ENCODE measurements around the gene MPV17L2.
"Not testable (repeated sequence)": the region's sequence is repeated elsewhere in the genome, so short reads cannot be mapped to it uniquely, and the experiment has no call there.

The MPV17L2 gene

GRCh38 chr19:18205200-18205892 lies 12.3 kb downstream of the MPV17L2 start:
- peaks cover 25% of the 10 kb centered on the region for H3K36me3 ChIP-seq (ENCODE audit: control insufficient read depth, low read length)
- H3K9me3 ChIP-seq (ENCODE audit: control insufficient read depth, insufficient read depth, low read length), result no peaks in the 10 kb centered on the region
- H3K4me1 ChIP-seq (ENCODE audit: control insufficient read depth, low read length), result peaks cover 33% of the 10 kb centered on the region
- H3K79me2 ChIP-seq (ENCODE audit: control insufficient read depth, low read length), result peaks cover 35% of the 10 kb centered on the region
- H3F3A ChIP-seq (ENCODE audit: control insufficient read depth, insufficient read depth), result peaks cover 15% of the 10 kb centered on the region
- no peaks in the 10 kb centered on the region for H4K20me1 ChIP-seq (ENCODE audit: control insufficient read depth, insufficient read depth, low read depth, low read length)
- peak overlapping the region; percentile 87 for H3K4me3 ChIP-seq (ENCODE audit: low read length)
- H3K27ac ChIP-seq (ENCODE audit: low read depth, low read length), result peak overlapping the region; percentile 92
- H3K27me3 ChIP-seq (ENCODE audit: control insufficient read depth, low read length), result peaks cover 6% of the 10 kb centered on the region
- no peaks in the 10 kb centered on the region for H3K9me2 ChIP-seq (replicated peaks; ENCODE audit: control insufficient read depth, low read length)
- TF ChIP-seq CTCF (IDR thresholded peaks at IDR 0.05; ENCODE audit: low read depth, low read length, poor library complexity, severe bottlenecking), result no peak
- TF ChIP-seq EZH2phosphoT487 (IDR thresholded peaks at IDR 0.05; ENCODE audit: borderline replicate concordance, low read length), result no peak
- H3K4me2 ChIP-seq (ENCODE audit: low read length), result peak overlapping the region; percentile 95

- Histone ChIP-seq H3K27me3 (ENCODE audit: control insufficient read depth, low read length) (peaks cover 12% of the 10 kb centered on the region), H4K20me1 (ENCODE audit: control insufficient read depth, insufficient read depth, low read depth, low read length) (no peaks in the 10 kb centered on the region), H3K4me3 (ENCODE audit: low read length) (peak overlapping the region; percentile 87), H3K9me3 (ENCODE audit: control insufficient read depth, insufficient read depth, low read length) (no peaks in the 10 kb centered on the region), H3K4me2 (ENCODE audit: low read length) (peak overlapping the region; percentile 95), H3K36me3 (ENCODE audit: control insufficient read depth, low read length) (peaks cover 21% of the 10 kb centered on the region), H3K27ac (ENCODE audit: low read depth, low read length) (peak overlapping the region; percentile 92; the same call in 1 of the 2 replicates), H3K79me2 (ENCODE audit: control insufficient read depth, low read length) (peaks cover 35% of the 10 kb centered on the region), H3K4me1 (ENCODE audit: control insufficient read depth, low read length) (peaks cover 33% of the 10 kb centered on the region), H3F3A (ENCODE audit: control insufficient read depth, insufficient read depth) (peaks cover 15% of the 10 kb centered on the region), H3K9me2 (replicated peaks; ENCODE audit: control insufficient read depth, low read length) (no peaks in the 10 kb centered on the region)
- no peak for TF ChIP-seq EZH2phosphoT487 (IDR thresholded peaks at IDR 0.05; ENCODE audit: borderline replicate concordance, low read length)
- TF ChIP-seq CTCF (IDR thresholded peaks at IDR 0.05; ENCODE audit: low read depth, low read length, poor library complexity, severe bottlenecking), result no peak
Measured at GRCh38 chr19:18206018-18206417, 13.0 kb downstream of the MPV17L2 start.

- Histone ChIP-seq H3K4me1 (ENCODE audit: control insufficient read depth, low read length) (peaks cover 17% of the 10 kb centered on the region), H3K4me2 (ENCODE audit: low read length) (peak overlapping the region; percentile 20; the same call in 1 of the 2 replicates), H3K27me3 (ENCODE audit: control insufficient read depth, low read length) (peaks cover 13% of the 10 kb centered on the region), H3K4me3 (ENCODE audit: low read length) (no peak overlapping the region), H3K27ac (ENCODE audit: low read depth, low read length) (no peak overlapping the region), H3K36me3 (ENCODE audit: control insufficient read depth, low read length) (peaks cover 4% of the 10 kb centered on the region), H3K9me3 (ENCODE audit: control insufficient read depth, insufficient read depth, low read length) (no peaks in the 10 kb centered on the region), H3K9me2 (replicated peaks; ENCODE audit: control insufficient read depth, low read length) (no peaks in the 10 kb centered on the region), H4K20me1 (ENCODE audit: control insufficient read depth, insufficient read depth, low read depth, low read length) (no peaks in the 10 kb centered on the region), H3K79me2 (ENCODE audit: control insufficient read depth, low read length) (peaks cover 14% of the 10 kb centered on the region), H3F3A (ENCODE audit: control insufficient read depth, insufficient read depth) (peaks cover 11% of the 10 kb centered on the region)
- TF ChIP-seq CTCF (IDR thresholded peaks at IDR 0.05; ENCODE audit: low read depth, low read length, poor library complexity, severe bottlenecking), result peak; percentile 72
- TF ChIP-seq EZH2phosphoT487 (IDR thresholded peaks at IDR 0.05; ENCODE audit: borderline replicate concordance, low read length), result no peak
Measured at GRCh38 chr19:18208098-18208951, 15.3 kb downstream of the MPV17L2 start.

- H3K36me3 ChIP-seq (ENCODE audit: control insufficient read depth, low read length); H3K9me2 ChIP-seq (replicated peaks; ENCODE audit: control insufficient read depth, low read length); H3K27ac ChIP-seq (ENCODE audit: low read depth, low read length); H3K4me3 ChIP-seq (ENCODE audit: low read length); H3K9me3 ChIP-seq (ENCODE audit: control insufficient read depth, insufficient read depth, low read length); H4K20me1 ChIP-seq (ENCODE audit: control insufficient read depth, insufficient read depth, low read depth, low read length); H3K4me2 ChIP-seq (ENCODE audit: low read length); H3F3A ChIP-seq (ENCODE audit: control insufficient read depth, insufficient read depth): not testable (repeated sequence)
- peaks cover 10% of the 10 kb centered on the region for H3K79me2 ChIP-seq (ENCODE audit: control insufficient read depth, low read length)
- peaks cover 17% of the 10 kb centered on the region for H3K4me1 ChIP-seq (ENCODE audit: control insufficient read depth, low read length)
- peaks cover 18% of the 10 kb centered on the region for H3K27me3 ChIP-seq (ENCODE audit: control insufficient read depth, low read length)
Measured at GRCh38 chr19:18209912-18210311, 16.9 kb downstream of the MPV17L2 start.
